Measurements from ENCODE around the gene MYL4.
"Not testable (repeated sequence)": the region's sequence is repeated elsewhere in the genome, so short reads cannot be mapped to it uniquely, and the experiment has no call there.

Gene MYL4

GRCh38 chr17:47177261-47177660 is 31.9 kb upstream of the MYL4 start:
- H4K20me1 ChIP-seq (ENCODE audit: insufficient read depth, low read length, poor library complexity, severe bottlenecking), result peaks cover 94% of the 10 kb centered on the region

GRCh38 chr17:47179141-47179540 is 30.0 kb upstream of the MYL4 start:
- Histone ChIP-seq H3K27me3 (ENCODE audit: insufficient read depth, low read length, poor library complexity, severe bottlenecking) (no peaks in the 10 kb centered on the region), H3K9me3 (ENCODE audit: insufficient read depth, low read depth, low read length) (no peaks in the 10 kb centered on the region), H3K4me1 (ENCODE audit: insufficient read depth, low read length, poor library complexity, severe bottlenecking) (peaks cover 67% of the 10 kb centered on the region), H2AFZ (ENCODE audit: low read length) (no peak overlapping the region), H3K4me2 (ENCODE audit: low read depth, low read length, poor library complexity, severe bottlenecking) (peak overlapping the region; percentile 30), H3K36me3 (ENCODE audit: insufficient read depth, low read length) (peaks cover 58% of the 10 kb centered on the region; the same call in 1 of the 2 replicates), H3K9ac (ENCODE audit: low read depth, low read length, poor library complexity, severe bottlenecking) (peak overlapping the region; percentile 10), H3K9me2 (replicated peaks; ENCODE audit: low read depth, low read length) (no peaks in the 10 kb centered on the region), H3K79me2 (ENCODE audit: insufficient read depth, low read length) (peaks cover 100% of the 10 kb centered on the region), H3K4me3 (ENCODE audit: low read length, poor library complexity, severe bottlenecking) (no peak overlapping the region), H4K20me1 (ENCODE audit: insufficient read depth, low read length, poor library complexity, severe bottlenecking) (peaks cover 96% of the 10 kb centered on the region), H3F3A (ENCODE audit: low read depth) (peaks cover 5% of the 10 kb centered on the region; the same call in 1 of the 2 replicates)
- no peak for TF ChIP-seq CTCF (conservative IDR thresholded peaks at IDR 0.05; ENCODE audit: low read length)
- no peak for TF ChIP-seq EZH2phosphoT487 (IDR thresholded peaks at IDR 0.05; ENCODE audit: borderline replicate concordance)

More at GRCh38 chr17:47177261-47177660, 31.9 kb upstream of the MYL4 start:
- Histone ChIP-seq H3K27me3 (ENCODE audit: insufficient read depth, low read length, poor library complexity, severe bottlenecking) (no peaks in the 10 kb centered on the region), H3K4me3 (ENCODE audit: low read length, poor library complexity, severe bottlenecking) (no peak overlapping the region), H3K79me2 (ENCODE audit: insufficient read depth, low read length) (peaks cover 100% of the 10 kb centered on the region), H2AFZ (ENCODE audit: low read length) (no peak overlapping the region), H3F3A (ENCODE audit: low read depth) (0 out of 2 replicates have a peak, but pooled peaks cover 2% of the 10 kb centered on the region), H3K9me3 (ENCODE audit: insufficient read depth, low read depth, low read length) (no peaks in the 10 kb centered on the region), H3K36me3 (ENCODE audit: insufficient read depth, low read length) (peaks cover 67% of the 10 kb centered on the region; the same call in 1 of the 2 replicates), H3K9me2 (replicated peaks; ENCODE audit: low read depth, low read length) (no peaks in the 10 kb centered on the region), H3K4me2 (ENCODE audit: low read depth, low read length, poor library complexity, severe bottlenecking) (peak overlapping the region; percentile 25), H3K9ac (ENCODE audit: low read depth, low read length, poor library complexity, severe bottlenecking) (no peak overlapping the region), H3K4me1 (ENCODE audit: insufficient read depth, low read length, poor library complexity, severe bottlenecking) (peaks cover 63% of the 10 kb centered on the region)
- TF ChIP-seq EZH2phosphoT487 (IDR thresholded peaks at IDR 0.05; ENCODE audit: borderline replicate concordance) (no peak), CTCF (conservative IDR thresholded peaks at IDR 0.05; ENCODE audit: low read length) (no peak)

GRCh38 chr17:47180337-47180736 is 28.8 kb upstream of the MYL4 start:
- H3K9ac ChIP-seq (ENCODE audit: low read depth, low read length, poor library complexity, severe bottlenecking), result no peak overlapping the region
- peaks cover 5% of the 10 kb centered on the region; the same call in 1 of the 2 replicates for H3F3A ChIP-seq (ENCODE audit: low read depth)
- H3K79me2 ChIP-seq (ENCODE audit: insufficient read depth, low read length), result peaks cover 100% of the 10 kb centered on the region
- peaks cover 47% of the 10 kb centered on the region; the same call in 1 of the 2 replicates for H3K36me3 ChIP-seq (ENCODE audit: insufficient read depth, low read length)
- H3K27me3 ChIP-seq (ENCODE audit: insufficient read depth, low read length, poor library complexity, severe bottlenecking), result no peaks in the 10 kb centered on the region
- no peaks in the 10 kb centered on the region for H3K9me3 ChIP-seq (ENCODE audit: insufficient read depth, low read depth, low read length)
- peak overlapping the region; percentile 29 for H3K4me3 ChIP-seq (ENCODE audit: low read length, poor library complexity, severe bottlenecking)
- H3K4me2 ChIP-seq (ENCODE audit: low read depth, low read length, poor library complexity, severe bottlenecking), result peak overlapping the region; percentile 96
- H3K4me1 ChIP-seq (ENCODE audit: insufficient read depth, low read length, poor library complexity, severe bottlenecking), result peaks cover 70% of the 10 kb centered on the region
- H2AFZ ChIP-seq (ENCODE audit: low read length), result no peak overlapping the region
- peaks cover 96% of the 10 kb centered on the region for H4K20me1 ChIP-seq (ENCODE audit: insufficient read depth, low read length, poor library complexity, severe bottlenecking)
- no peak for TF ChIP-seq EZH2phosphoT487 (IDR thresholded peaks at IDR 0.05; ENCODE audit: borderline replicate concordance)
- TF ChIP-seq CTCF (conservative IDR thresholded peaks at IDR 0.05; ENCODE audit: low read length), result no peak
- H3K9me2 ChIP-seq (replicated peaks; ENCODE audit: low read depth, low read length), result no peaks in the 10 kb centered on the region

GRCh38 chr17:47180988-47181387 is 28.2 kb upstream of the MYL4 start:
- Histone ChIP-seq H3K4me1 (ENCODE audit: insufficient read depth, low read length, poor library complexity, severe bottlenecking) (peaks cover 75% of the 10 kb centered on the region), H4K20me1 (ENCODE audit: insufficient read depth, low read length, poor library complexity, severe bottlenecking) (peaks cover 96% of the 10 kb centered on the region), H3K79me2 (ENCODE audit: insufficient read depth, low read length) (peaks cover 100% of the 10 kb centered on the region), H3K4me3 (ENCODE audit: low read length, poor library complexity, severe bottlenecking) (peak overlapping the region; percentile 97), H3K36me3 (ENCODE audit: insufficient read depth, low read length) (peaks cover 41% of the 10 kb centered on the region; the same call in 1 of the 2 replicates), H3K4me2 (ENCODE audit: low read depth, low read length, poor library complexity, severe bottlenecking) (peak overlapping the region; percentile 96)
- H3K9me3 ChIP-seq (ENCODE audit: insufficient read depth, low read depth, low read length); H3F3A ChIP-seq (ENCODE audit: low read depth); H2AFZ ChIP-seq (ENCODE audit: low read length); H3K9me2 ChIP-seq (replicated peaks; ENCODE audit: low read depth, low read length); H3K9ac ChIP-seq (ENCODE audit: low read depth, low read length, poor library complexity, severe bottlenecking); H3K27me3 ChIP-seq (ENCODE audit: insufficient read depth, low read length, poor library complexity, severe bottlenecking): not testable (repeated sequence)
